IMR-90 (cell line): ENCODE data around the gene SNX32.

Experiments used
- CEBPB ChIP-seq: IDR thresholded peaks from 2 replicates; pipeline ENCODE4 v1.6.1; 2012; ENCODE audit warnings: low read depth, low read length, improper control_type of control experiment
- CHD1 ChIP-seq: IDR thresholded peaks from 2 replicates; pipeline ENCODE4 v1.6.1; 2012; ENCODE audit warnings: low read depth, low read length, improper control_type of control experiment
- FOS ChIP-seq: fragments of 150-350 bp; IDR thresholded peaks from 2 replicates; pipeline ENCODE4 v1.6.1; 2016; ENCODE audit warnings: low read depth, low read length
- MAFK ChIP-seq: IDR thresholded peaks from 2 replicates; pipeline ENCODE4 v1.6.1; 2012; ENCODE audit warnings: low read depth, low read length, improper control_type of control experiment
- POLR2A ChIP-seq: IDR thresholded peaks from 2 replicates; pipeline ENCODE4 v1.6.1; 2012; ENCODE audit warnings: mild to moderate bottlenecking, low read depth, low read length
- RAD21 ChIP-seq: IDR thresholded peaks from 2 replicates; pipeline ENCODE4 v1.6.1; 2012; ENCODE audit warnings: low read length, improper control_type of control experiment
- RCOR1 ChIP-seq: IDR thresholded peaks from 2 replicates; pipeline ENCODE4 v1.6.1; 2012; ENCODE audit warnings: mild to moderate bottlenecking, low read length, improper control_type of control experiment; ENCODE audit not compliant: insufficient replicate concordance
- RFX5 ChIP-seq: IDR thresholded peaks from 2 replicates; pipeline ENCODE4 v1.8.0; 2012; ENCODE audit warnings: low read depth, mild to moderate bottlenecking, low read length, moderate library complexity
- SMC3 ChIP-seq: fragments of 150-350 bp; IDR thresholded peaks from 2 replicates; pipeline ENCODE4 v1.6.1; 2016; ENCODE audit warnings: low read depth, mild to moderate bottlenecking, antibody characterized with exemption, low read length, moderate library complexity
- TF ChIP-seq, protein P1 (sequence below): conservative IDR thresholded peaks from 2 replicates; pipeline ENCODE4 v1.5.1; 2012; ENCODE audit warnings: mild to moderate bottlenecking, low read depth, low read length, improper control_type of control experiment
- TF ChIP-seq, protein P2 (sequence below): fragments of 150-350 bp; IDR thresholded peaks from 2 replicates; pipeline ENCODE4 v1.6.1; 2016; ENCODE audit warnings: low read depth, mild to moderate bottlenecking, low read length, moderate library complexity, borderline replicate concordance
- TF ChIP-seq, protein P3 (sequence below): fragments of 150-350 bp; IDR thresholded peaks from 2 replicates; pipeline ENCODE4 v1.6.1; 2017; ENCODE audit warnings: mild to moderate bottlenecking, antibody characterized with exemption, low read length, low read depth

DNA sequence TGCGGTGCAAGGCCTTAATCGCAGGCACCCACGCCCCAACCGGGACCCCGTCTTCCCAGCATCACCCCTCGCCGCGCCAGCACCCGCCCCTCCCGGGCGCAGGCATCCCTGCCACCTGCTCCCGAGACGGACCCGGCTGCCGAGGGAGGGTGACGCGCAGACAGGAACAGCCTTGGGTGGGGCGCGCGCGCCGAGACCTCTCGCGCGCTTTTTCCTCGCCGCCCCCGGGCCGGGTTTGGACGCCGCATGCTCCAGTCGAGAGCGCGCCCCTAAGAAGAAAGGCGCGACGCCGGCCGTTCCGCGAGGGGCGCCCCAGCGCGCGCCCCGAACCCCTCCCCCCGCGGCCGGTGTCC, 23.7 kb downstream of the SNX32 start:
- TF ChIP-seq, protein P1, sequence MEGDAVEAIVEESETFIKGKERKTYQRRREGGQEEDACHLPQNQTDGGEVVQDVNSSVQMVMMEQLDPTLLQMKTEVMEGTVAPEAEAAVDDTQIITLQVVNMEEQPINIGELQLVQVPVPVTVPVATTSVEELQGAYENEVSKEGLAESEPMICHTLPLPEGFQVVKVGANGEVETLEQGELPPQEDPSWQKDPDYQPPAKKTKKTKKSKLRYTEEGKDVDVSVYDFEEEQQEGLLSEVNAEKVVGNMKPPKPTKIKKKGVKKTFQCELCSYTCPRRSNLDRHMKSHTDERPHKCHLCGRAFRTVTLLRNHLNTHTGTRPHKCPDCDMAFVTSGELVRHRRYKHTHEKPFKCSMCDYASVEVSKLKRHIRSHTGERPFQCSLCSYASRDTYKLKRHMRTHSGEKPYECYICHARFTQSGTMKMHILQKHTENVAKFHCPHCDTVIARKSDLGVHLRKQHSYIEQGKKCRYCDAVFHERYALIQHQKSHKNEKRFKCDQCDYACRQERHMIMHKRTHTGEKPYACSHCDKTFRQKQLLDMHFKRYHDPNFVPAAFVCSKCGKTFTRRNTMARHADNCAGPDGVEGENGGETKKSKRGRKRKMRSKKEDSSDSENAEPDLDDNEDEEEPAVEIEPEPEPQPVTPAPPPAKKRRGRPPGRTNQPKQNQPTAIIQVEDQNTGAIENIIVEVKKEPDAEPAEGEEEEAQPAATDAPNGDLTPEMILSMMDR: no peak
- TF ChIP-seq RFX5 (no peak), MAFK (no peak), POLR2A (no peak), RAD21 (no peak), CHD1 (no peak), RCOR1 (no peak), CEBPB (no peak), FOS (no peak), SMC3 (no peak)
- TF ChIP-seq, protein P2, sequence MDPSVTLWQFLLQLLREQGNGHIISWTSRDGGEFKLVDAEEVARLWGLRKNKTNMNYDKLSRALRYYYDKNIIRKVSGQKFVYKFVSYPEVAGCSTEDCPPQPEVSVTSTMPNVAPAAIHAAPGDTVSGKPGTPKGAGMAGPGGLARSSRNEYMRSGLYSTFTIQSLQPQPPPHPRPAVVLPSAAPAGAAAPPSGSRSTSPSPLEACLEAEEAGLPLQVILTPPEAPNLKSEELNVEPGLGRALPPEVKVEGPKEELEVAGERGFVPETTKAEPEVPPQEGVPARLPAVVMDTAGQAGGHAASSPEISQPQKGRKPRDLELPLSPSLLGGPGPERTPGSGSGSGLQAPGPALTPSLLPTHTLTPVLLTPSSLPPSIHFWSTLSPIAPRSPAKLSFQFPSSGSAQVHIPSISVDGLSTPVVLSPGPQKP: no peak
- TF ChIP-seq, protein P3, sequence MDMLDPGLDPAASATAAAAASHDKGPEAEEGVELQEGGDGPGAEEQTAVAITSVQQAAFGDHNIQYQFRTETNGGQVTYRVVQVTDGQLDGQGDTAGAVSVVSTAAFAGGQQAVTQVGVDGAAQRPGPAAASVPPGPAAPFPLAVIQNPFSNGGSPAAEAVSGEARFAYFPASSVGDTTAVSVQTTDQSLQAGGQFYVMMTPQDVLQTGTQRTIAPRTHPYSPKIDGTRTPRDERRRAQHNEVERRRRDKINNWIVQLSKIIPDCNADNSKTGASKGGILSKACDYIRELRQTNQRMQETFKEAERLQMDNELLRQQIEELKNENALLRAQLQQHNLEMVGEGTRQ: no peak
